ENCODE measurements around the gene FTCD.
"Not testable (repeated sequence)": the region's sequence is repeated elsewhere in the genome, so short reads cannot be mapped to it uniquely, and the experiment has no call there.

Gene FTCD

DNA sequence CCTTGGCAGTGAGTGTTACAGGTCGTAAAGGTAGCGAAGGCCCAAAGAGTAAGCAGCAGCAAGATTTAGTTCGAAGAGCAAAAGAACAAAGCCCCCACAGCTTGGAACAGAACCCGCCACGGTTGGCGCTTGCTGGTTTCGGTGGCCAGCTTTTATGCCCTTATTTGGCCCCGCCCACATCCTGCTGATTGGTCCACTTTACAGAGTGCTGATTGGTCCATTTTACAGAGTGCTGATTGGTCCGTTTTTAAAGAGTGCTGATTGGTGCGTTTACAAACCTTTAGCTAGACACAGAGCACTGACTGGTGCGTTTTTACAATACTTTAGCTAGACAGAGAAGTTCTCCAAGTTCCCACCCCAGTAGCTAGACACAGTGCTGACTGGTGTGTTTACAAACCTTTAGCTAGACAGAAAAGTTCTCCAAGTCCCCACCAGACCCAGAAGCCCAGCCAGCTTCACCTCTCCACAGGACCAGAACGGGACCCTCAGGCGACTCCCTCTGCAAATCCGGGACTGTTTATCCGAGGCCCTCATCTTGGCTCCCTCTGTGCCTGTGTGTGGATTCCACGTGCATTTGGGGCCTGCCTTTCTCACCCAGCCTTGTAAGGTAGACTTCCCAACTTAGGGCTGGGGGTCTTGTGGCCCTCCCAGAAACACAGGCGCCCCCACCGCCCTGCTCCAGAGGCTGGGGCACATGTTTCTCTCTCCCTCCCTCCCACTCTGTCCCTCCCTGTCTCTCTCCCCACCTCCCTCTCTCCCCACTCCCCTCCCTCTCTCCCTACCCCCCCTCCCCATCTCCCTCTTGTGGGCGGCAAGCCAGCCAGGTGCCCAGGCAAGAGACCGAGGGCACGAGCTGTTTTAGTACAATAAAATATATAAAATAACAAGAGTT lies 12.6 kb downstream of the FTCD start:
- no peak for DNase-seq (ENCODE audit: extremely low spot score, insufficient read length, low read depth)
- FAIRE-seq = no peak

- FAIRE-seq = no peak
- no peak for DNase-seq (ENCODE audit: extremely low spot score, insufficient read length, low read depth)
These were observed 13.4 kb downstream of the FTCD start for GRCh38 chr21:46141767-46142581.

DNA sequence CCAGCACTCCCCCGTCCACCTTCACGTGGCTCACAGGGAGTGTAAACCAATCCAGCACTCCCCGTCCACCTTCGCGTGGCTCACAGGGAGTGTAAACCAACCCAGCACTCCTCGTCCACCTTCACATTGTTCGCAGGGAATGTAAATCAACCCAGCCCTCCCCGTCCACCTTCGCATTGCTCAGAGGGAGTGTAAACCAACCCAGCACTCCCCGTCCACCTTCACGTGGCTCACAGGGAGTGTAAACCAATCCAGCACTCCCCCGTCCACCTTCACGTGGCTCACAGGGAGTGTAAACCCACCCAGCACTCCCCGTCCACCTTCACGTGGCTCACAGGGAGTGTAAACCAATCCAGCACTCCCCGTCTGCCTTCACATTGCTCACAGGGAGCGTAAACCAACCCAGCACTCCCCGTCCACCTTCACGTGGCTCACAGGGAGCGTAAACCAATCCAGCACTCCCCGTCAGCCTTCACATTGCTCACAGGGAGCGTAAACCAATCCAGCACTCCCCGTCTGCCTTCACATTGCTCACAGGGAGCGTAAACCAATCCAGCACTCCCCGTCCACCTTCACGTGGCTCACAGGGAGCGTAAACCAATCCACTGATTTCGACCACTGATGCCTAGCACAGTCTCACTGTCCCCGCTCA lies 14.9 kb downstream of the FTCD start:
- FAIRE-seq; DNase-seq (ENCODE audit: extremely low spot score, insufficient read length, low read depth): not testable (repeated sequence)

DNA sequence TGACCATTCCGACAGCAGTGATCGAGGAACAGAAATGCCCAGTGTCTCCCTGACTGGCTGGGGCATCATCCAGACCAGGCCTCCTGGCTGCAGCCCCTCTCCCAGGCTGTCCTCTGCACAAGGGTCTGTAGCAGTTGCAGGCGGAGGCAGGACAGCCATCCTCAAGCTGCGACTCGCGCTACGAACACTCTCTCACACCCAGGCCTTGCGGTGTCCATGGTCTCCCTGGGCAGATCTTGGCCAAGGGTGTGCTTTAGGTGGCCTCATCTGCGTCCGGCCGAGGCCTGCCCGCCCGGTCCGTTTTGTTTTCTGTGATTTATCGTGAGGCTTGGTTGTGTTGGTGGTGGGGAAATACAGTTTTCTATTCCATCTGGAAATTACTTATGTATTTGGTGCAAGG lies 15.7 kb downstream of the FTCD start:
- FAIRE-seq (no peak), DNase-seq (ENCODE audit: extremely low spot score, insufficient read length, low read depth) (no peak)

- FAIRE-seq = no peak
- DNase-seq (ENCODE audit: extremely low spot score, insufficient read length, low read depth) = no peak
These were observed 16.9 kb downstream of the FTCD start for GRCh38 chr21:46138383-46138970.

DNA sequence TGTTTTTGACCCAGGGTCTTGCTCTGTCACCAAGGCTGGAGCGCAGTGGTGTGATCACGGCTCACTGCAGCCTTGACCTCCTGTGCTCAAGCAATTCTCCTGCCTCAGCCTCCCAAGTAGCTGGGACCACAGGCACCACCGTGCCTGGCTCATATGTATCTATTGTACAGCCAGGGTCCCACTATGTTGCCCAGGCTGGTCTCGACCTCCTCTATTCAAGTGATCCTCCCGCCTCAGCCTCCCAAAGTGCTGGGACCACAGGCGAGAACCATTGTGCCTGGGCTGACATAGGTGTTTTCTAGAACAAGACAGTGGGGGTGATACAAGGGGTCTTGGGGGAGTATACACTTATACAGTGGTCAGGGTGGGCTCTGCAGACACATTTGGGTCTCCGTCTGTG lies 17.5 kb downstream of the FTCD start:
- FAIRE-seq (no peak), DNase-seq (ENCODE audit: extremely low spot score, insufficient read length, low read depth) (no peak)

DNA sequence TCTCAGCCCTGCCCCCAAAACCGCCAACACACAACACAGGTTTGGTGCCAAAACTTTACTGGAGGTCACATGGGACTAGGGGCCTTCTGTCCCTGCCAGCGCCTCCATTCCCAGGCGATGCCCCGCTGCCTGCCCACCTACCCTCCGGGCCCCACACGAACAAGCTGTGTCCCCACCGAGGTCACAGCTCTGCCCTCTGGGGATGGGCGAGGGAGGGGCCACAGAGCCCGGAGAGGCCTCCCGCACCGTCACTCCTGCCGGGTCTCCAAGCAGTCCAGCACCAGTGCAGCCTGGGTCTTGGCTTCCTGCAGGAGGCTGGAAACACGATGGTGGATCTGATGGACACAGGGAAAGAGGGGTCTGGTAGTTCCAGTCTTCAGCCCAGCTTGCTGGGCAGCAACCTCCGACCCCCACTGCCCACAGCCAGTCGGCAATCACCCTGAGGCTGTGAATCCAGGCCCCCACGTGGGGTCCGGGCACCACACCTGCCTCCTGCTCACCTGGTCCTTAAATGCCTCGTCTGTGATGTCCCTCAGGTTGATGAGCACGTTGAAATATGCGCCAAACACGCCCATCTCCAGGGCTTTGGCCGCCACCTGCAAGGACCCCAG lies 18.5 kb downstream of the FTCD start:
- no peak for FAIRE-seq
- DNase-seq (ENCODE audit: extremely low spot score, insufficient read length, low read depth) = no peak

- no peak for DNase-seq (ENCODE audit: extremely low spot score, insufficient read length, low read depth)
These were observed 19.5 kb downstream of the FTCD start for GRCh38 chr21:46135782-46136395.

DNA sequence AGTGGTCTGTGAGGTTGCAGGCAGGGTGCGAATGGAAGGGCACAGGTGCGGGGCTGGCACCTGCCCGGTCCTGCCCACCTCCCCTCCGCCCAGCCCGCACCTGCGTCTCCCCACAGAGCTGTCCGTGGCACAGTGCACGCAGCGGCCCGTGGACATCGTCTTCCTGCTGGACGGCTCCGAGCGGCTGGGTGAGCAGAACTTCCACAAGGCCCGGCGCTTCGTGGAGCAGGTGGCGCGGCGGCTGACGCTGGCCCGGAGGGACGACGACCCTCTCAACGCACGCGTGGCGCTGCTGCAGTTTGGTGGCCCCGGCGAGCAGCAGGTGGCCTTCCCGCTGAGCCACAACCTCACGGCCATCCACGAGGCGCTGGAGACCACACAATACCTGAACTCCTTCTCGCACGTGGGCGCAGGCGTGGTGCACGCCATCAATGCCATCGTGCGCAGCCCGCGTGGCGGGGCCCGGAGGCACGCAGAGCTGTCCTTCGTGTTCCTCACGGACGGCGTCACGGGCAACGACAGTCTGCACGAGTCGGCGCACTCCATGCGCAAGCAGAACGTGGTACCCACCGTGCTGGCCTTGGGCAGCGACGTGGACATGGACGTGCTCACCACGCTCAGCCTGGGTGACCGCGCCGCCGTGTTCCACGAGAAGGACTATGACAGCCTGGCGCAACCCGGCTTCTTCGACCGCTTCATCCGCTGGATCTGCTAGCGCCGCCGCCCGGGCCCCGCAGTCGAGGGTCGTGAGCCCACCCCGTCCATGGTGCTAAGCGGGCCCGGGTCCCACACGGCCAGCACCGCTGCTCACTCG lies 23.3 kb downstream of the FTCD start:
- no peak for FAIRE-seq
- DNase-seq (ENCODE audit: extremely low spot score, insufficient read length, low read depth) = no peak

More at GRCh38 chr21:46135782-46136395, 19.5 kb downstream of the FTCD start:
- FAIRE-seq = no peak

GRCh38 chr21:46131588-46131837 lies 23.9 kb downstream of the FTCD start:
- DNase-seq (ENCODE audit: extremely low spot score, insufficient read length, low read depth) (no peak), FAIRE-seq (no peak)

- FAIRE-seq (no peak), DNase-seq (ENCODE audit: extremely low spot score, insufficient read length, low read depth) (no peak)
These were observed 24.4 kb downstream of the FTCD start for GRCh38 chr21:46130831-46131587.

GRCh38 chr21:46129846-46130651 lies 25.3 kb downstream of the FTCD start:
- DNase-seq (ENCODE audit: extremely low spot score, insufficient read length, low read depth) (no peak), FAIRE-seq (no peak)

DNA sequence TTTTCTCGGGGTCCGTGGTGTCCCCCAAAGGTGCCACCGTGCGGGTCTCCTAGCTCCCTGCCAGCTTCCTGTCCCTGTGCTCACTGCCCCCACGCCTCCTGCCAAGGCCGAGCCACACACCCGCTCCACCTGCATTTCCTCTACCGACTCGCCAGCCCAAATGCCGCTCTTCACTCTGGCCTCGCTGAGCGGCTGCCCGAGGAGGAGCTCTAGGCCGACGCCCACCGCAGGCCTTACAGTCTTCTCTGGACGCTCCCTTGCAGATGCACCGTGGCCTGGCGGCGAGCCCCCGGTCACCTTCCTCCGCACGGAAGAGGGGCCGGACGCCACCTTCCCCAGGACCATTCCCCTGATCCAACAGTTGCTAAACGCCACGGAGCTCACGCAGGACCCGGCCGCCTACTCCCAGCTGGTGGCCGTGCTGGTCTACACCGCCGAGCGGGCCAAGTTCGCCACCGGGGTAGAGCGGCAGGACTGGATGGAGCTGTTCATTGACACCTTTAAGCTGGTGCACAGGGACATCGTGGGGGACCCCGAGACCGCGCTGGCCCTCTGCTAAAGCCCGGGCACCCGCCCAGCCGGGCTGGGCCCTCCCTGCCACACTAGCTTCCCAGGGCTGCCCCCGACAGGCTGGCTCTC lies 26.3 kb downstream of the FTCD start:
- FAIRE-seq = no peak
- DNase-seq (ENCODE audit: extremely low spot score, insufficient read length, low read depth) = no peak

DNA sequence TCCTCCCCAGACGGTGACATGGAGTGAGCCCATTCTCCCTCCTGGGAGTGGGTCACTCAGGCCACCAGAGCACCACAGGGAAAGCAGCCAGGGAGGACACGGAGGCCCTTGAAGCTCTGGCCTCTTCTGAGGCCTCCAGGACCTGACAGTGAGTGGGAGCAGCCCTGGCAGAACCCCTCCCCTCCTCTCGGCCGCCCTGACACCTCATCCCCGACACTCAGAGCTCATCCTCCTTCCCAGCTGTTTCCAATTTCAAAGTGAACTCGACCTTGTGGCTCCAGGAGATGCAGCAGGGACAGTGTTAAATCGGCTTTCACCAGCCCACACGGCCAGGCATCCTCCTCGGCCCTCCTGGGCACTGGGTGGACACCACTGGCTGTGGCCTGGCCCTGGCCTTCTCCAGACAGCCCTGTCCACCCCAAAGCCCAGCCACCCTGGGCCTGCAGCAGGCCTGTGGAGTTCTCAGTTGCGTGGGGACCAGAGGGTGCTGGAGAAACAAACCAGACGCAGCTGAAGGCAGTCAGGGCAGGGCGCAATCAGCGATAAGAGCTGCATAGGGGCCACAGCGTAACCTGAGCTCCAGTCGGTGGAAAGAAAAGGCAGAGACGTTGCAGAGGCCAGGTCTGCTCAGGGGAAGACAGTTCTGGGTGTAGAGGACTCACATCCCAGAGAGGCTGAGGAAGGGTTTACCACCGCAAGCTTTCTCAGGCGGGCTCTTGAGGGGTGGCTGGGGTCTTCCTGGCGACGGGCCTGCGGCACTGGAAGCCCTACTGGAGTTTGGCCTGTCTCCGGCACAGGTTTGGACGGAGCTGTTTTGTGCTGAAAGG lies 27.1 kb downstream of the FTCD start:
- FAIRE-seq (no peak), DNase-seq (ENCODE audit: extremely low spot score, insufficient read length, low read depth) (no peak)

- DNase-seq (ENCODE audit: extremely low spot score, insufficient read length, low read depth) (no peak), FAIRE-seq (no peak)
These were observed 27.9 kb downstream of the FTCD start for GRCh38 chr21:46127239-46128105.

All from GM18507 (cell line).